Measurements from ENCODE around the gene HOXC4. TPM values are rescaled to one million over a fixed set of nuclear protein-coding genes. Genes with fewer than 3 reads are reported as not detected.

HOXC4 gene
- total RNA-seq, 1 donor, result 3.3 TPM

- H3K4me3 ChIP-seq (ENCODE audit: insufficient read depth, low read length), result no peak overlapping the region
- no peaks in the 10 kb centered on the region for H3K27me3 ChIP-seq (ENCODE audit: insufficient read depth, low read length)
- DNase-seq (ENCODE audit: insufficient read length, low spot score, missing footprints), result peak; percentile 37
- no peak overlapping the region for H3K4me2 ChIP-seq (ENCODE audit: insufficient read depth, low read length)
- peaks cover 7% of the 10 kb centered on the region for H3K79me2 ChIP-seq (ENCODE audit: insufficient read depth, low read length)
- H3K4me1 ChIP-seq (ENCODE audit: insufficient read depth, low read length), result peaks cover 6% of the 10 kb centered on the region
- H3K9me3 ChIP-seq (ENCODE audit: low read depth, low read length), result no peaks in the 10 kb centered on the region
- H2AFZ ChIP-seq (ENCODE audit: low read length), result no peak overlapping the region
- TF ChIP-seq, protein P1, sequence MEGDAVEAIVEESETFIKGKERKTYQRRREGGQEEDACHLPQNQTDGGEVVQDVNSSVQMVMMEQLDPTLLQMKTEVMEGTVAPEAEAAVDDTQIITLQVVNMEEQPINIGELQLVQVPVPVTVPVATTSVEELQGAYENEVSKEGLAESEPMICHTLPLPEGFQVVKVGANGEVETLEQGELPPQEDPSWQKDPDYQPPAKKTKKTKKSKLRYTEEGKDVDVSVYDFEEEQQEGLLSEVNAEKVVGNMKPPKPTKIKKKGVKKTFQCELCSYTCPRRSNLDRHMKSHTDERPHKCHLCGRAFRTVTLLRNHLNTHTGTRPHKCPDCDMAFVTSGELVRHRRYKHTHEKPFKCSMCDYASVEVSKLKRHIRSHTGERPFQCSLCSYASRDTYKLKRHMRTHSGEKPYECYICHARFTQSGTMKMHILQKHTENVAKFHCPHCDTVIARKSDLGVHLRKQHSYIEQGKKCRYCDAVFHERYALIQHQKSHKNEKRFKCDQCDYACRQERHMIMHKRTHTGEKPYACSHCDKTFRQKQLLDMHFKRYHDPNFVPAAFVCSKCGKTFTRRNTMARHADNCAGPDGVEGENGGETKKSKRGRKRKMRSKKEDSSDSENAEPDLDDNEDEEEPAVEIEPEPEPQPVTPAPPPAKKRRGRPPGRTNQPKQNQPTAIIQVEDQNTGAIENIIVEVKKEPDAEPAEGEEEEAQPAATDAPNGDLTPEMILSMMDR (IDR thresholded peaks at IDR 0.05; ENCODE audit: extremely low read depth, low read depth, low read length), result no peak
- peaks cover 19% of the 10 kb centered on the region for H4K20me1 ChIP-seq (ENCODE audit: insufficient read depth, low read length)
- H3K27ac ChIP-seq (ENCODE audit: low read depth, low read length), result no peak overlapping the region
- H3K36me3 ChIP-seq (ENCODE audit: insufficient read depth, low read length), result no peaks in the 10 kb centered on the region
These were observed 1.9 kb downstream of the HOXC4 start for GRCh38 chr12:54055552-54055951.

GRCh38 chr12:54056110-54056509, 2.5 kb downstream of the HOXC4 start:
- Histone ChIP-seq H3K4me1 (ENCODE audit: insufficient read depth, low read length) (peaks cover 6% of the 10 kb centered on the region), H3K4me3 (ENCODE audit: insufficient read depth, low read length) (no peak overlapping the region), H3K79me2 (ENCODE audit: insufficient read depth, low read length) (peaks cover 7% of the 10 kb centered on the region), H3K4me2 (ENCODE audit: insufficient read depth, low read length) (no peak overlapping the region), H4K20me1 (ENCODE audit: insufficient read depth, low read length) (peaks cover 19% of the 10 kb centered on the region), H3K27ac (ENCODE audit: low read depth, low read length) (no peak overlapping the region), H3K9me3 (ENCODE audit: low read depth, low read length) (no peaks in the 10 kb centered on the region), H3K36me3 (ENCODE audit: insufficient read depth, low read length) (no peaks in the 10 kb centered on the region), H3K27me3 (ENCODE audit: insufficient read depth, low read length) (no peaks in the 10 kb centered on the region), H2AFZ (ENCODE audit: low read length) (no peak overlapping the region)
- TF ChIP-seq, protein P1 (IDR thresholded peaks at IDR 0.05; ENCODE audit: extremely low read depth, low read depth, low read length), result no peak
- DNase-seq (ENCODE audit: insufficient read length, low spot score, missing footprints), result peak; percentile 27

DNA sequence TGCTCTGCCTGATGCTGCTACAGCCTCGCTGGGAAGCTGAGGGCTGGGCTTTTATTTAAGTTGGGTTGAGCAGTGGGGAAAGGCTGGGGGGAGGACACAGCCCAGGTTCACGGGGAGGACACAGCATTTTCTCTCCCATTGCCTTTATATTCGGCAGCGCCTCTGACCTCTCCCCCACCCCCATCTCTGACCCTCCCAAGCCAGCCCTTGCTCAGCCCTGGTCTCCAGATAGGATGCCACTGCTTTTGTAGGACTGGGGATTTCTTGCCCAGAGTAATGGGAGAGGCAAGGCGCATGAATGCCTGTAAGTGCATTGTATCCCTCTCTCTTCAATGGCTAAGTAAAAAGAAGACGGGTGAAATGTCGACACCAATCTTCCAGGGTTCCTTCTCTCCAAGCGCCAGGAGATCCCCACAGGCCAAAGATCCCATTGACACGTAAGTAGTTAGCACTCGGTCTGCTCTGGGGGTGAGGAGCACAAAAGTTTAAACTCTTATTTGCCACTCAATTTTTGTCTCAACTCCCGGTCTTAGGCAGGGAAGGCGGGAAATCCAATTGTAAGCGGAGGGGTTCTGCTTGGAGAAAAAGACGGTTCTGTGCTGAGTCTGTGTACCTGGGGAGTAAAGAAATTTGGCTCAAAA, 4.6 kb downstream of the HOXC4 start:
- Histone ChIP-seq H3K27ac (ENCODE audit: low read depth, low read length) (no peak overlapping the region), H3K27me3 (ENCODE audit: insufficient read depth, low read length) (no peaks in the 10 kb centered on the region), H4K20me1 (ENCODE audit: insufficient read depth, low read length) (peaks cover 16% of the 10 kb centered on the region), H3K79me2 (ENCODE audit: insufficient read depth, low read length) (peaks cover 2% of the 10 kb centered on the region), H3K4me3 (ENCODE audit: insufficient read depth, low read length) (no peak overlapping the region), H3K4me2 (ENCODE audit: insufficient read depth, low read length) (no peak overlapping the region), H3K4me1 (ENCODE audit: insufficient read depth, low read length) (peaks cover 6% of the 10 kb centered on the region), H3K9me3 (ENCODE audit: low read depth, low read length) (no peaks in the 10 kb centered on the region), H2AFZ (ENCODE audit: low read length) (no peak overlapping the region), H3K36me3 (ENCODE audit: insufficient read depth, low read length) (no peaks in the 10 kb centered on the region)
- peak; percentile 49 for DNase-seq (ENCODE audit: insufficient read length, low spot score, missing footprints)
- TF ChIP-seq, protein P1 (IDR thresholded peaks at IDR 0.05; ENCODE audit: extremely low read depth, low read depth, low read length), result no peak

- H3K4me2 ChIP-seq (ENCODE audit: insufficient read depth, low read length), result no peak overlapping the region
- H3K27me3 ChIP-seq (ENCODE audit: insufficient read depth, low read length), result no peaks in the 10 kb centered on the region
- H3K9me3 ChIP-seq (ENCODE audit: low read depth, low read length), result no peaks in the 10 kb centered on the region
- DNase-seq (ENCODE audit: insufficient read length, low spot score, missing footprints), result peak; percentile 61
- peaks cover 3% of the 10 kb centered on the region for H3K4me1 ChIP-seq (ENCODE audit: insufficient read depth, low read length)
- H3K4me3 ChIP-seq (ENCODE audit: insufficient read depth, low read length), result no peak overlapping the region
- H3K36me3 ChIP-seq (ENCODE audit: insufficient read depth, low read length), result no peaks in the 10 kb centered on the region
- TF ChIP-seq, protein P1 (IDR thresholded peaks at IDR 0.05; ENCODE audit: extremely low read depth, low read depth, low read length), result no peak
- H2AFZ ChIP-seq (ENCODE audit: low read length), result no peak overlapping the region
- H3K79me2 ChIP-seq (ENCODE audit: insufficient read depth, low read length), result peaks cover 2% of the 10 kb centered on the region
- peaks cover 16% of the 10 kb centered on the region for H4K20me1 ChIP-seq (ENCODE audit: insufficient read depth, low read length)
- H3K27ac ChIP-seq (ENCODE audit: low read depth, low read length), result no peak overlapping the region
These were observed 6.0 kb downstream of the HOXC4 start for GRCh38 chr12:54059668-54060067.

All from osteoblast (primary cell).